Measurements from ENCODE around the gene CRAMP1.

The CRAMP1 gene

DNA sequence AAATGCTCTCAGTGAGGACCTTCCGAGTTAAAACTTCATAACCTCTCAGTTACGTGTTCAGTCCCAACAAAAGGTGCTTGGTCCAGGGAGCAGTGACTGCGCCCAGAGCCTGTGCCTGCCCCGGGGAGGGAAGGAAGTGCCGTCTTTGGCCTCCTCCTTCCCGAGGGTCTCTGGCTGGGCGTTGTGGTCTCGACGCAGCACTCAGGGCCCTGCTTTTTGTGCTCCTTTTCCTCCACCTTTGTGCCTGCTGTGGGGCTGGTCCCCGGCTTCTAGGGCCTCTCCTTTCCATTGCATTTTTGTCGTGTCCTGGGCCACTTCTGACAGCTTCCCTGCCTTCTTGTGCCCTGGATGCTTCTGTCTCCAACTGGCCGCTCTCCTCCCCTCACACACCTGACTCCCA is 29.1 kb downstream of the CRAMP1 start:
- no peak for DNase-seq (ENCODE audit: low spot score)
- TF ChIP-seq, protein P1, sequence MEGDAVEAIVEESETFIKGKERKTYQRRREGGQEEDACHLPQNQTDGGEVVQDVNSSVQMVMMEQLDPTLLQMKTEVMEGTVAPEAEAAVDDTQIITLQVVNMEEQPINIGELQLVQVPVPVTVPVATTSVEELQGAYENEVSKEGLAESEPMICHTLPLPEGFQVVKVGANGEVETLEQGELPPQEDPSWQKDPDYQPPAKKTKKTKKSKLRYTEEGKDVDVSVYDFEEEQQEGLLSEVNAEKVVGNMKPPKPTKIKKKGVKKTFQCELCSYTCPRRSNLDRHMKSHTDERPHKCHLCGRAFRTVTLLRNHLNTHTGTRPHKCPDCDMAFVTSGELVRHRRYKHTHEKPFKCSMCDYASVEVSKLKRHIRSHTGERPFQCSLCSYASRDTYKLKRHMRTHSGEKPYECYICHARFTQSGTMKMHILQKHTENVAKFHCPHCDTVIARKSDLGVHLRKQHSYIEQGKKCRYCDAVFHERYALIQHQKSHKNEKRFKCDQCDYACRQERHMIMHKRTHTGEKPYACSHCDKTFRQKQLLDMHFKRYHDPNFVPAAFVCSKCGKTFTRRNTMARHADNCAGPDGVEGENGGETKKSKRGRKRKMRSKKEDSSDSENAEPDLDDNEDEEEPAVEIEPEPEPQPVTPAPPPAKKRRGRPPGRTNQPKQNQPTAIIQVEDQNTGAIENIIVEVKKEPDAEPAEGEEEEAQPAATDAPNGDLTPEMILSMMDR (IDR thresholded peaks at IDR 0.05; ENCODE audit: extremely low read depth, missing control alignments): no peak

DNA sequence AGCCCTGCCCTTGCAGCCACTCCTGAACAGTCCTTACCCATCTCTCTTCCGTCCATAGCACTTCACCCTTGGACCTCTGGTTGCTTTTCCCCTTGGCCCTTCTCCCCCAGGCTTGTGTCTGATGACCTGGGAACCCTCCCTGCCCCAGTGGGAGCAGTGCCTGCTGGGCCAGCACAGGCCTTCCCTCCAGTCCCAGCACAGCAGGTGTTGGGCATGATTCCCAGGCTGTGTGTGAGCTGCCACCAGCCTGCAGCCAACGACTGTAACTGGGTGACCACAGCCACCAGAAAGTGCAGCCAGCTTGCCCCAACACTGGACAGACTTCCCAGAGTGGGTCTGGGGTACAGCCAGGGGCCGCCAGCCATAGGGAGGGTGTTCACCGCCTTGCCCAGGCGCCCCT is 30.0 kb downstream of the CRAMP1 start:
- TF ChIP-seq, protein P1 (IDR thresholded peaks at IDR 0.05; ENCODE audit: extremely low read depth, missing control alignments): no peak
- DNase-seq (ENCODE audit: low spot score): no peak

DNA sequence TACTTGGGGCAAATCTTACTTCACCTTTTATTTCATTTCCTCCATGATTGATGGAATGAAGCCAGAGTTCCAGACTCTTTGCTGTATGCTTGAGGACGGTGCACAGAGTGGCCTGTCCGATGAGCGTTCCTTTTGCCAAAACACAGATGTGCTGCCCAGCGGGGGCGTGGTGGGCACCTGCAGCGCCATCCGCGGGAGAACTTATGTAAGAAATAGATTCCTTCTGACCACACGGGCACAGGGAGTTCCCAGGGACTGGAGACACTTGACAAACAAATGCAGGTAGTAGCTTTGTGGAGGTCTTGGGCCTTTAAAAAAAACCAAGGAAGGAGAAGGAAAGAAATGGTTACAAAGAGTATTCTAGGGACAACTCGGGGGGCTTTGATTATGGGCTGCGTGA is 30.6 kb downstream of the CRAMP1 start:
- no peak for DNase-seq (ENCODE audit: low spot score)
- TF ChIP-seq, protein P1 (IDR thresholded peaks at IDR 0.05; ENCODE audit: extremely low read depth, missing control alignments): no peak

DNA sequence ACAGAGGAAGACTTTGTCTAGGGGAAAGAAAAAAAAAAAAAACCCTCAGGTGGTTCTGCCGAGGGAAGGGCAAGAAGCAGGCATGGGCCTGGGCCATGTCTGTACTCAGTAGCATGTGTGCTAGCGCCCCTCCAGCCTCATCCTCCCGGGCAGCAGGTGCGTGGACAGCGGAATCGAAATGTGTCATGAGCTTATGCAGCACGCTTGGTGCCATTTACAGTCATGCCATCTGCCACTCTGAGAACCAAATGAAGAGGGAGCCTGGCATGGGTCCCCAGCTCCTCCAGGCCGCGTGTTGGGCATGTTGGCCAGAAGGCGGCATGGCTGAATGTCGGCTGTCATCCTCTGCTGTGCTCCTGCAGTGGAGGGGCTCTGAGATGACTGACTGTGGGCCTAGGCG is 31.4 kb downstream of the CRAMP1 start:
- TF ChIP-seq, protein P1 (IDR thresholded peaks at IDR 0.05; ENCODE audit: extremely low read depth, missing control alignments): no peak
- DNase-seq (ENCODE audit: low spot score): no peak

DNA sequence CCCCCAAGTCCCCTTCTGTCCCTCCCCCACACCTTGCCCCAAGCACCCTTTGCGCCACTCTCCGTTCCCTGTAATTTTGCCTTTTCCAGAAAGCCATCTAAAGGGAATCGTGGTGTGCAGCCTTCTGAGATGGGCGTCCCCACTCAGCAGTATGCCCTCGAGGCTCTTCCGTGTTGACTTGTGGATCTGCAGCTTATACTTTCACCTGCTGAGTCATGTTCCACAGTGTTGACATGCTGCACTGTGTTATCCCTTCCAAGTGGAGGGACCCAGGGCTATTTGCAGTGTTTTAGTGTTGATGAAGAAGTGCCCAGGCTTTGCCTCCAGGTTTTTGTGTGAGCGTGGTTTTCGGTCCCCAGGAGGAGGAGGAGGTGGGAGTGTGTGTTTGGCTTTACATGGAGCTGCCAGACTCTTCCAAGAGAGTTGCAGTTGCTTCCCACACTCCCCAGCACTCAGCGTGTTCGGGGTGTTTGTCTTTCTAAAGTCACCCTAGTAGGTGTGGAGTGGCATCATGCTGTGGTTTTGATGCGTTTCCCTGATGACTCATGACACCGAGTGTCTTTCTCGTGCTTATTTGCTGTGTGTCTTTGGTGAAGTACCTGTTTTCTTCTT is 33.9 kb downstream of the CRAMP1 start:
- DNase-seq (ENCODE audit: low spot score): no peak
- TF ChIP-seq, protein P1 (IDR thresholded peaks at IDR 0.05; ENCODE audit: extremely low read depth, missing control alignments): no peak

DNA sequence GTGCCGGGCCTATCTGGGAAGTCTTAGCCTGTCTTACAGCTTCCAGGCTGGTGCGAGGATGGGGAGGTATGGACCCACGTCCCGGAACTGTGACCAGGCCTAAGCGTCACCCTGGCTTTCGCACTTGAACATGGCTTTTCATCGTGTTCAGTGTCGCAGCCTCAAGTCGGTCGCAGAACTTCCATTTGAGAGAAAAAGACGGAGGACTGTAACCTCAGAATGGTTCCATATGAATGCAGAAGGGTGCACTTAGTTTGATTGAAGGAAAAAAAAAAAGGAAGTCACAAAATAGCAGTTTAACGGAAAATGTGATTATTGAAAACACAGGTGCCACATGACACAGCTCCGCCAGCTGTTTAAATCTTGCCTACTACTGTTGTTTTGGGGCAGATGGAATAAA is 35.7 kb downstream of the CRAMP1 start:
- TF ChIP-seq, protein P1 (IDR thresholded peaks at IDR 0.05; ENCODE audit: extremely low read depth, missing control alignments): no peak
- DNase-seq (ENCODE audit: low spot score): no peak

DNA sequence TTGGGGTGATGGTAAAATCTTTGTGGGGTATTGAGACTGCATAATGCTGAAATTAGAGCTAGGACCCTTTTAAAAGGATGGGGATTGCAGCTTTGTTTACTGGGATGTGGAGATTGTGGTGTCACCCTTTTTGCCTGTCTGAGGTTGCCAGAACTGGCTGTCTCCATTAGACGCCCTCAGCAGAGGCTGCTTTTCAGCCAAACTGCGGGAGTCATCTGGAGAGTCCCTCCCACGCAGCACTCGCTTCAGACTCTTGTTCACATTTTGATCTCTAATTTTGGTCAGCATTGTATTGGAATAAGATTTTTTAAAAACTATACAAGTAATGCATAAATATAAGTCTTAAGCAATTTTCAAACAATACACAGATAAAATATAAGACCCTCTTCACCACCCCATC is 38.0 kb downstream of the CRAMP1 start:
- no peak for DNase-seq (ENCODE audit: low spot score)
- TF ChIP-seq, protein P1 (IDR thresholded peaks at IDR 0.05; ENCODE audit: extremely low read depth, missing control alignments): no peak

Data from GM20000 (cell line).